Loucy (cell line): ENCODE measurements around the gene AAK1.

Experiments
- CTCF ChIP-seq: fragments of 200-600 bp; sonication (generic); conservative IDR thresholded peaks from 2 replicates; pipeline ENCODE4 v1.5.1; 2014; ENCODE audit warnings: mild to moderate bottlenecking, antibody characterized with exemption, low read length
- EZH2phosphoT487 ChIP-seq: fragments of 200-600 bp; IDR thresholded peaks from 2 replicates; pipeline ENCODE4 v1.6.1; 2018; ENCODE audit warnings: antibody characterized with exemption, mild to moderate bottlenecking, moderate library complexity, borderline replicate concordance

- TF ChIP-seq CTCF (0 out of 2 replicates have a peak, but pooled peaks have one; percentile 13), EZH2phosphoT487 (no peak)
Observed at GRCh38 chr2:69645031-69645431, 1.5 kb upstream of the AAK1 start.
